ENCODE measurements around the gene CACNA2D3. TPM values are rescaled to one million over a fixed set of nuclear protein-coding genes. Genes with fewer than 3 reads are reported as not detected.

Gene CACNA2D3
- total RNA-seq, 8 experiments from 2014 or later: 0.49 to 20.7 (median 9.7) TPM; not detected in 1

DNA sequence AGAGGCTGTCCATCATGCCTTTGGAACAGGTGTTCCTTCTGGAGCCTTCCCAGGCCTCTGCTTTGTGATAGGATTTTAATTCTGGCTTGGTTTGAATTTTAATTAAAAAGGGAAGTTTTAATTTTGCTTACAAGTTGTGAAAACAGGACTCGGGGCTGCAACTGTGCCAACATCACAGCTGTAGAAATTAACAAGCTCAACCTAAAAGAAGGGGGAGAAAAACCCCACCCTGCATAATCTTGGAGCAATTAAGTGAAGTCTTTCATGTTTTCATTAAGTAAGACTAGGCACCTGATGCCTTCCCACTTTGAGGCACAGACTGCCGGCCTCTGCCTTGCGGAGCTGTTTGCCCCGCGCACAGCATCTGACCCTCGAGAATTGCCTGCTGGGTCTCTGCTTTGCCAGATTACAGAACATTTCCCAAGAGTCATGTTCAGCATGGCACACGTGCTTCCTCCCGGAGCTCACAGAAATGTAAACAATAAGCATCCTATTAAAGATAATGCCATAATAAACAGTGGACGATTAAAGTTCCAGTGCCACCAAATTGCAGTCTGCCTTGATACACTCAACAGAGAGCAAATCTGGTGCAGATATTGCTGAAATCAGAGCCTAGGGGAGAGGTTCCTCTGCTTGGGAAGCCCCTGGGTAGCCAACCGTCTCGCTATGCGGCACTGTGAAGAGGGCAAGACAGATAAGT lies 441.3 kb downstream of the CACNA2D3 start:
- in situ Hi-C loops (cut with MboI; ENCODE audit: low pct_unique_long_range_greater_than_20kb in 2 of 9, low sequenced_read_pairs in 9 of 9, unreplicated experiment in 9 of 9): no loop called here
- 57 to 94% (median 85%) methylated on average over 1 to 9 of the region's 12 CpGs; no CpG with 5 or more reads in 4 of the 10 experiments for WGBS, 10 experiments
- Histone ChIP-seq H3K27ac (no peak overlapping the region), H3K4me3 (no peak overlapping the region), H3K4me1 (replicated peaks in 1 of 2) (no peaks in the 10 kb centered on the region)
- no peak for ATAC-seq (replicated peaks in 6 of 8)

DNA sequence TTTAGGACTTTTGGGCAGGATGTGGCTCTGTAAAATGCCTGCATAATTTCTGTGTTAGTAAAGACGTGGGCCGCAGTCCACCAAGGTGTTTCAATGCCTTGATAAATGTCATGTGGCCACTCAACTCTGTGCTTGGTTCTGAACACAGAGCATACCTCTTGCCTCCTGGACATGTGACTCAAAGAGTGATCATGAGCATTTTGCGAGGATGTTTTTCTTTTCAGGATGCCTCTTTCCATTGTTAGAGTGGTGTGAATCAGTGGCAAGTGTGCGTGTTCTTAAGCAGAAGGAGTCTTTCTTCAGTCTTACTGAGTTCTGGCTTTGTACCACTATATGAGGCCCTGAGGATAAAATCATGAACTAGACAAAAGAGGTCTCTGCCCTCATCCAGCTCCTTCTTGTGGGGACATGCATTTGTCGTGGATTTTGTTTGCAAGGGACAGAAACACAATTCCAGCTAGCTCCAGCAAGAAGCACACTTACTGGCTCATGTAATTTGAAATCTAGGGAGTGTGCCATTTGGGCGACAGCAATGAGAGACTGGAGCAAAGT lies 442.1 kb downstream of the CACNA2D3 start:
- no peaks in the 10 kb centered on the region for H3K4me1 ChIP-seq (replicated peaks in 1 of 2)
- WGBS, 10 experiments: 8 to 100% (median 66%) methylated on average over 1 to 5 of the region's 6 CpGs
- in situ Hi-C loops (cut with MboI; ENCODE audit: low pct_unique_long_range_greater_than_20kb in 2 of 9, low sequenced_read_pairs in 9 of 9, unreplicated experiment in 9 of 9): no loop called here
- no peak overlapping the region for H3K27ac ChIP-seq
- H3K4me3 ChIP-seq: no peak overlapping the region
- no peak for ATAC-seq (replicated peaks in 6 of 8)

DNA sequence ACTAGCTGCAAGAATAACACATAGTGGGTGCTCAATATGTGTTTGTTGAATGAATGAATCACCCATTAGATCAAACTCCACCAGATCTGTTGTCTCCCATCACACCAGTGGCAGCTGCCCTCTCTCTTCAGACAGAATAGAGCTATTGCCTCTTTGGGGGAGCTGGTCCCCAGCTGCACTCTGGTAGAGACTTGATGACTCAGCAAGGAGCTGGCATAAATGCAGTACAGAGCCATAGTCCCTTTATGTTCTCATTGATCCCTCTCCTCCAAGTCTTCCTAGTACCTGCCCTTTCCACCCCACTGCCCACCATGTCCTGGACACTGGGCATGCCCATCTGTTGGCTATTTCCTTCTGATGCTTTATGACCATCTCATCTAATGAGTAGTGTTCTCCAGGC lies 443.6 kb downstream of the CACNA2D3 start:
- in situ Hi-C loops (cut with MboI; ENCODE audit: low pct_unique_long_range_greater_than_20kb in 2 of 9, low sequenced_read_pairs in 9 of 9, unreplicated experiment in 9 of 9): no loop called here
- no peak for ATAC-seq (replicated peaks in 6 of 8)
- Histone ChIP-seq H3K27ac (no peak overlapping the region), H3K4me3 (no peak overlapping the region), H3K4me1 (replicated peaks in 1 of 2) (no peaks in the 10 kb centered on the region)

DNA sequence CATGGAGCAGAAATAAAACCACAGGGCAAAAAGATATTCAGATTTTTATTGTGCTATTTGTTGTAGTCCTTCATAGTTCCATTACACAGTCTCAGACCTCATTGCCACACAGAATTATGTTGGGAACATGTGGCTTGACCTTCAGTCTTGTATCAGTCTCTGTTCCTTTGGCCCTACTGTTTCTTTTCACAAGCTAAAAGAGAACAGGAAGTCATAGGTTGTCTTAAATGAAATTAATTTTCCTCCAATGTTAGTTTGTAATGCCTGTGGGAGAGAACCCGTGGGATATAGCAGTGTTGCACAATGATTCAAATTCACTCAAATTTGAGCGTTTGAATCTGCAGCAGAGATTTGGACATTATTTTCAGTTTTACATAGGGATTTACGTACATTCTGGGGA lies 445.6 kb downstream of the CACNA2D3 start:
- no peaks in the 10 kb centered on the region for H3K4me1 ChIP-seq (replicated peaks in 1 of 2)
- H3K4me3 ChIP-seq: no peak overlapping the region
- ATAC-seq (replicated peaks in 6 of 8): no peak
- WGBS, 10 experiments: 30 to 100% (median 75%) methylated on average over 1 to 3 of the region's 3 CpGs; no CpG with 5 or more reads in 1 of the 10 experiments
- in situ Hi-C loops (cut with MboI; ENCODE audit: low pct_unique_long_range_greater_than_20kb in 2 of 9, low sequenced_read_pairs in 9 of 9, unreplicated experiment in 9 of 9): no loop called here
- no peak overlapping the region for H3K27ac ChIP-seq

DNA sequence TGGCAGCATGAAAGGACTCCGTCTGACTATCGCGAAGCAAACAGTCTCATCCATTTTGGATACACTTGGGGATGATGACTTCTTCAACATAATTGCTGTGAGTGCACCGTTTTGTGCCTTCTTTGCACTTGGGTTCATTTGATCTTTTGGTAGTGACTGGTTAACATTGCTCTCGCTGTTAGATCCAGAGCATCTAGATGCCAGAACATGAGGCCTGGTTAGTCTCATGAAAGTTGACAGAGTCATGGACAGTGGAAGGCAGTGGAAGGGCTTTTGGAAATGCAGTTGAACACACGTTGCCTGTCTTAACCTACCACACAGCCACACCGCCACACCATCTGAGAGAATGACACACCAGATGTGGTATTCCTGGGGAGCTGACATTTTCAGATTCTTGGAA lies 447.7 kb downstream of the CACNA2D3 start:
- ATAC-seq (replicated peaks in 6 of 8): no peak
- Histone ChIP-seq H3K4me1 (replicated peaks in 1 of 2) (peaks cover 0 to 14% of the 10 kb centered on the region in 2 donors), H3K4me3 (no peak overlapping the region), H3K27ac (no peak overlapping the region)
- in situ Hi-C loops (cut with MboI; ENCODE audit: low pct_unique_long_range_greater_than_20kb in 2 of 9, low sequenced_read_pairs in 9 of 9, unreplicated experiment in 9 of 9): no loop called here
- WGBS, 10 experiments: 31 to 90% (median 78%) methylated on average over 1 to 7 of the region's 7 CpGs; no CpG with 5 or more reads in 2 of the 10 experiments

DNA sequence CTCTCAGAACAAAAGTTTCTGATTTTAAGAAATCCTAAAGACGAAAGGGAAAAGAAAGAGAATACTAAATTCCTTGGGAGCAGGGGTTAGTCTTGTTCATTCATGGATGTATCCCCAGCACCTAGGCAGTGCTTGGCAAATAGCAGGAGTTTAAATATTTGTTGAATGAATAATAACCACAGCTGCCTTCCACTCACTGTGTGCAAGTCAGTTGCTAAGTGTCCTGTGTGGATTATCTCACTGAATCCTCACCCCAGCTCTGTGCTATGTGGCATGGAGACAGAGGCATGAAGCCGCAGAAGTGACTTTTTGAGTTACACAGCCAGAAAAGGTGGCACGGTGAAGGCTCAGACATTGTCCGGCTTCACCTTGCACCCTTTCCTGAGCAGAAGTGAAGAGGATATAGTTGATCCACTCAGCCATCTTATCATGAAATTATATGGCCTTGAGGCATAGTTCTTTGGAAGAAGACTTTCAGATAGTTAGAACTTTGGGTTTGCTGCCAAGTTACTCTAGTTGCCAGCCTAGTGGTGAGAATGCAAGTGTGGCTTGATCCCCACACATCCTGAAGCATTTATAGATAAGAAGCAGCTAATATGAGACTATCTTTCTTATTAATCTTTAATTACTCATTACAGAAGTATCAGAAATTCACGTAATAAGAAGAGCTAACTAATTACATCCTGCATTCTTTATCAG lies 450.0 kb downstream of the CACNA2D3 start:
- ATAC-seq (replicated peaks in 6 of 8): peak in 1 of 8 experiments; percentile 73
- Histone ChIP-seq H3K27ac (no peak overlapping the region), H3K4me1 (replicated peaks in 1 of 2) (peaks cover 0 to 15% of the 10 kb centered on the region in 2 donors), H3K4me3 (no peak overlapping the region)
- in situ Hi-C loops (cut with MboI; ENCODE audit: low pct_unique_long_range_greater_than_20kb in 2 of 9, low sequenced_read_pairs in 9 of 9, unreplicated experiment in 9 of 9): no loop called here
- 54 to 100% (median 88%) methylated on average over 1 to 5 of the region's 5 CpGs for WGBS, 10 experiments

DNA sequence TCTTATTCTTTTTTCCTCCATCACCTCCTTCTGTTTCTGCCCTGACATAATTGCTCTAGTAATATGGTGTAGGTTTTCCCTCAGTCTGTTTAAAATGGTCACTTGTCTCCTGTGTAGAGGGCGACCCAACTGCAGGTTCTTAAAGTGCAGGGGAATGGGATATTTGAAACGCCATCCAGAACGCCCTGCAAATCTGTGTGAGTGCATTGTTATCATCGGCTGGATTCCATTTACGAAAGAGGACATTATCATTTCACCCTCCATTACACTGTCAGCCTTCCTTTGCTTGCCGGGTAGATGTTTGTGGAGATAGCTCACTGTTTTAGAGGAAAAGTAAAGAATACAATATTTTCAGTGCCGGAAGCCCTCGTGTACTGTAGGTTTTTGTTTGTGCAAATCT lies 451.5 kb downstream of the CACNA2D3 start:
- WGBS, 10 experiments: 45 to 94% (median 69%) methylated on average over 2 to 7 of the region's 8 CpGs
- Histone ChIP-seq H3K4me1 (replicated peaks in 1 of 2) (peaks cover 0 to 15% of the 10 kb centered on the region in 2 donors), H3K27ac (no peak overlapping the region), H3K4me3 (no peak overlapping the region)
- in situ Hi-C loops (cut with MboI; ENCODE audit: low pct_unique_long_range_greater_than_20kb in 2 of 9, low sequenced_read_pairs in 9 of 9, unreplicated experiment in 9 of 9): no loop called here
- ATAC-seq (replicated peaks in 6 of 8): no peak

DNA sequence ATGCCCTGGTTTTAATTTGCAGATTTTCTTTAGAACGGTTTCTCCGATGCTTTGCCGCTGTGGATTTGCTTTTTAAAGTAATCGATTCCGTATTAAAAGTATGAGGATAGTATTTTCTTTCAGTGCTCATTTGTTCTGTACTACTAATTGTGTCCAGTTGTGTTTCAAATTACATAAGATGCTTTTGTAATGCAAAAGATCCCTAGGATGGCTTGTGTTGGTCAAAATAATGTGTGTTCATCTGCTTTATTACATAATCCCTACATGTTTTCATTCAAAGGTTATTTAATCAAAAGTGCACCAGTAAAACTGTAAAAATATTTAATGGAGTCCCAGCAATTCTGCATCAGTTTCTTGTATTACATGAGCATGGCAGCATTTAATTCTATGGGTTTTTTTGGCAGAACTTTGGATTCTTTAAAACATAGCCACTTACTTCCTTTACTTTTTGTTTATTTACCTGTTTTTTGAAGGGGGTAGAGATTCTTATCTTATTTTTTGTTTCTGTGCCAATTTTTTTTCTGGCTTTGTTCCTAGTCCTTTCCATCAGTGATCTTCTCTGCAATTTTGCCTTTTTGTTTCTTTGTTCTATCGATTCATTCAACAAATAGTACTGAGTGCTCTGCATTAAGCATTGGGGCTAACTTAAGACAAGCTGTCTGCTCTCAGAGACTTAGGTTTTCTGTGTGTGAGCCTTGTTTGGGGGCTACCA lies 452.7 kb downstream of the CACNA2D3 start:
- Histone ChIP-seq H3K27ac (no peak overlapping the region), H3K4me3 (no peak overlapping the region), H3K4me1 (replicated peaks in 1 of 2) (peaks cover 0 to 15% of the 10 kb centered on the region in 2 donors)
- in situ Hi-C loops (cut with MboI; ENCODE audit: low pct_unique_long_range_greater_than_20kb in 2 of 9, low sequenced_read_pairs in 9 of 9, unreplicated experiment in 9 of 9): no loop called here
- 4 to 100% (median 76%) methylated on average over 2 to 6 of the region's 6 CpGs for WGBS, 10 experiments
- no peak for ATAC-seq (replicated peaks in 6 of 8)

DNA sequence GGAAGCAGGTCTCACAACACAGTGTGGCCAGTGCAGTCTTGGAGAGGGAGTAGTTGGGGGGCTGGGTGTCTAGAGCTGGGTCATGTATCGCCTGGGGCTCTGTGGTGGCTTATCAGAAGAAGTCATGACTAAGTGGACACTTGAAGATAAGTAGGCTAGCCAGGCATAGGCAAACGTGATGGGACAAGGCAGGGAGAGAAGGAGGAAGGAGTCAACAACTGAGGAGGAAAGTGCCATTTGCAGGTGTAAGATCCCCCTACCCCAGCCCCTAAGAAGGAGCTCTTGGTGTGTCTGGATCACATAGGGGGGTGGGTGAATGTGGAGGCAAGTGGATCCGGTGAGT lies 453.2 kb downstream of the CACNA2D3 start:
- H3K27ac ChIP-seq: no peak overlapping the region
- peaks cover 0 to 15% of the 10 kb centered on the region in 2 donors for H3K4me1 ChIP-seq (replicated peaks in 1 of 2)
- no peak for ATAC-seq (replicated peaks in 6 of 8)
- H3K4me3 ChIP-seq: no peak overlapping the region
- WGBS, 10 experiments: 57 to 100% (median 78%) methylated on average over 1 to 3 of the region's 3 CpGs; no CpG with 5 or more reads in 4 of the 10 experiments
- in situ Hi-C loops (cut with MboI; ENCODE audit: low pct_unique_long_range_greater_than_20kb in 2 of 9, low sequenced_read_pairs in 9 of 9, unreplicated experiment in 9 of 9): no loop called here

DNA sequence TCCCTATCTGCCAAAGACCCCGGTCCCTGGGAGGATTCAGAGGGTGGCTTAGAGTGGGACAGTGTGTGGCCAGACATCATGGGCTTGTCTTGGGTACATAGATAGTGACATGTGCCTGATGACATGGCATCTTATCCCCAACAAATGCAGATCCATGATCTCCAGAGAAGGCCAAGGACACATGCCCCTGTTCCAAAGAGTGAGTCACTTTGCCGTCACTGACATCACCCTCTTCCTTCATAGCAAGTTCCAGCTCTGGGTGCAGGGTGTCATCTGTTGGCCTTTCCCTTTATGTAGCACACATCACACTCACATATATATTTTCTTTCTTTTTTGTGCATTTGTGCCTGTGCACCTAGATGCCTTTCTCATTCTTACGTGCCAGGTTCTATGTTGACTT lies 455.0 kb downstream of the CACNA2D3 start:
- Histone ChIP-seq H3K4me1 (replicated peaks in 1 of 2) (peaks cover 7 to 21% of the 10 kb centered on the region in 2 donors), H3K4me3 (no peak overlapping the region), H3K27ac (no peak overlapping the region)
- peak in 2 of 8 experiments; percentile 67 to 76 for ATAC-seq (replicated peaks in 6 of 8)
- in situ Hi-C loops (cut with MboI; ENCODE audit: low pct_unique_long_range_greater_than_20kb in 2 of 9, low sequenced_read_pairs in 9 of 9, unreplicated experiment in 9 of 9): no loop called here
- WGBS, 10 experiments: 14 to 100% (median 100%) methylated on average over 1 to 3 of the region's 3 CpGs; no CpG with 5 or more reads in 2 of the 10 experiments

DNA sequence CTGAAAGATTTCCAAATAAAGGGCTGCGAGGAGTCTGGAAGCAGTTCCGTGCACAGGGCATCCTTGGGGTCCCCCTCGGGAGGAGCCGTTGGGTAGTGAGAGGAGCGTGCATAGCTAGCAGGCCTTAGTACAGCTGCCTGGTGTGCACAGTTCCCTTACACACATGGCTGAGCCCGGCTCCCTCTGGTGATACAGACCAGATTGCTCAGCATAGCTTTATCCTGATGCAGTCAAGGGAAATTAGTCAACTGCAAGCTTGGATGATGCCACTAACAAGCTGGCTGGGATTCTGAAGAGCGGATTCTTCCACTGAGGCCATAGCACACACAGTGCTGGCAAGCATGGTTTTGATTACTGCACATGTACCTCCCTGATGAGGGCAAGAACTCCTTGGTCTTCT lies 456.1 kb downstream of the CACNA2D3 start:
- Histone ChIP-seq H3K27ac (no peak overlapping the region), H3K4me3 (no peak overlapping the region), H3K4me1 (replicated peaks in 1 of 2) (peaks cover 7 to 21% of the 10 kb centered on the region in 2 donors)
- ATAC-seq (replicated peaks in 6 of 8): peak in 2 of 8 experiments; percentile 21 to 70
- 18 to 100% (median 92%) methylated on average over 2 to 7 of the region's 7 CpGs; no CpG with 5 or more reads in 3 of the 10 experiments for WGBS, 10 experiments
- in situ Hi-C loops (cut with MboI; ENCODE audit: low pct_unique_long_range_greater_than_20kb in 2 of 9, low sequenced_read_pairs in 9 of 9, unreplicated experiment in 9 of 9): no loop called here

DNA sequence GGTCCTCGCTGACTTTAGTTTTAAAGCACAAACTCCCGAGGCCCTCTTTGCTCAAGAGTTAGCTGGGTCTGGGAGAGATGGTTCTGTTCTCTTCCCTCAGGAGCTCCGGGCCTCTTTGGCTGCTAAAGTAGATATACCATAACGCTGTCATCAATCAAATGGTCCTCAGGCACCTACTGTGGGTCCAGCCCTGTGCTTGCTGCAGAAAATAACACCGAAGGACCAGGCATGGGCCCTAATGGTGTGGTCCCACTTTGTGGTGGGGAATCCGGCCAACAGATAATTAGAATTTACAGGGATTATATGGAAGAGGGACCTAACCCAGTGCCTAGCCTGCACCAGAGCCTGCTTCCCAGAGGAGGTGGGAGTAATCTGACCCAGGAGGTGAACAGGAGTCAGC lies 458.1 kb downstream of the CACNA2D3 start:
- Histone ChIP-seq H3K4me1 (replicated peaks in 1 of 2) (peaks cover 6 to 7% of the 10 kb centered on the region in 2 donors), H3K27ac (no peak overlapping the region), H3K4me3 (no peak overlapping the region)
- WGBS, 10 experiments: 61 to 93% (median 86%) methylated on average over 1 to 5 of the region's 6 CpGs
- no peak for ATAC-seq (replicated peaks in 6 of 8)
- in situ Hi-C loops (cut with MboI; ENCODE audit: low pct_unique_long_range_greater_than_20kb in 2 of 9, low sequenced_read_pairs in 9 of 9, unreplicated experiment in 9 of 9): no loop called here

DNA sequence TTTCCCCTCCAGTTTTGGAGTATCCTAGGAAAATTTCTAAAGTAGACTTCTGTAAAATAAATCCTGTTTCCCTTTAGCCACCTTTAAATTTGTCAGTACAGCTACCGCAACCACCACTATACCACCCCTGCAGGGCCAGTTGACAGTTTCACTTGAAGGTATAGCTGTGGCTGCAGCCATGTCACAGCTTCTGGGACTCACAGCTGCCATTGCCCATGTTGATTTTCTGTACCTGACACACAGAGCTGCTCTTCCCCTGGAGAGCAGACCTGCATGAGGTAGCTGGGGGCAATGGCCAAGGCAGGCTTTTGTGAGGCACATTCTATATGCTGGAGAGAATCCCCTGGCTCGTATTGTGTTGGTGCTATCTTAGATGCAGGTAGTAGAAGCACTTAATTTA lies 460.1 kb downstream of the CACNA2D3 start:
- 50 to 100% (median 85%) methylated on average over 1 to 2 of the region's 2 CpGs; no CpG with 5 or more reads in 4 of the 10 experiments for WGBS, 10 experiments
- Histone ChIP-seq H3K4me3 (no peak overlapping the region), H3K27ac (no peak overlapping the region), H3K4me1 (replicated peaks in 1 of 2) (peaks cover 6 to 7% of the 10 kb centered on the region in 2 donors)
- ATAC-seq (replicated peaks in 6 of 8): no peak
- in situ Hi-C loops (cut with MboI; ENCODE audit: low pct_unique_long_range_greater_than_20kb in 2 of 9, low sequenced_read_pairs in 9 of 9, unreplicated experiment in 9 of 9): no loop called here

Measured in motor neuron (in vitro differentiated cells).